Neuronal stem cell (in vitro differentiated cells): ENCODE measurements around the gene ERC2.

Source experiments
- DNase-seq: peaks from one replicate; pipeline ENCODE4 v3.0.0-alpha.2; 2013; ENCODE audit warnings: low spot score
- H2AFZ ChIP-seq: one replicate; pipeline ENCODE4 v1.6.1; 2013; ENCODE audit warnings: mild to moderate bottlenecking, low read length, inconsistent platforms
- H2AK5ac ChIP-seq: 2 replicates; pipeline ENCODE4 v1.6.1; 2013; ENCODE audit warnings: low read depth, mild to moderate bottlenecking, inconsistent platforms, low read length, moderate library complexity, mixed read lengths
- H2BK120ac ChIP-seq: 2 replicates; pipeline ENCODE4 v1.6.1; 2013; ENCODE audit warnings: low read depth, mild to moderate bottlenecking, inconsistent platforms, low read length, moderate library complexity, mixed read lengths
- H2BK12ac ChIP-seq: one replicate; pipeline ENCODE4 v1.6.1; 2013; ENCODE audit warnings: low read length, inconsistent platforms
- H2BK15ac ChIP-seq: 2 replicates; pipeline ENCODE4 v1.6.1; 2013; ENCODE audit warnings: mild to moderate bottlenecking, low read length, inconsistent platforms, mixed read lengths
- H2BK5ac ChIP-seq: one replicate; pipeline ENCODE4 v1.6.1; 2013; ENCODE audit warnings: inconsistent platforms, mild to moderate bottlenecking, low read length, moderate library complexity
- H3K14ac ChIP-seq: one replicate; pipeline ENCODE4 v1.6.1; 2013; ENCODE audit warnings: low read length, inconsistent platforms
- H3K18ac ChIP-seq: 2 replicates; pipeline ENCODE4 v1.6.1; 2013; ENCODE audit warnings: low read length, inconsistent platforms
- H3K23ac ChIP-seq: 2 replicates; pipeline ENCODE4 v1.6.1; 2013; ENCODE audit warnings: low read depth, mild to moderate bottlenecking, mixed read lengths, low read length, inconsistent platforms; ENCODE audit not compliant: poor library complexity
- H3K27ac ChIP-seq: replicated peaks from 3 replicates; pipeline ENCODE4 v1.5.1; 2013; ENCODE audit warnings: low read length, inconsistent platforms
- H3K27me3 ChIP-seq, 3 experiments: 2 replicates each; pipeline ENCODE4 v1.6.1; 2013; ENCODE audit warnings: low read length in 3 of 3, mild to moderate bottlenecking in 2 of 3, inconsistent platforms in 1 of 3, low read depth in 1 of 3, mixed read lengths in 1 of 3, moderate library complexity in 1 of 3; ENCODE audit not compliant: control insufficient read depth in 3 of 3, insufficient read depth in 3 of 3
- H3K36me3 ChIP-seq, 2 donors: replicated peaks in 1 of 2; 2 replicates each; pipeline ENCODE4 v1.6.1; 2013; ENCODE audit warnings: low read length in 2 of 2; ENCODE audit not compliant: control insufficient read depth in 2 of 2, insufficient read depth in 2 of 2
- H3K4ac ChIP-seq: 2 replicates; pipeline ENCODE4 v1.6.1; 2013; ENCODE audit warnings: inconsistent platforms, mild to moderate bottlenecking, low read length, moderate library complexity
- H3K4me1 ChIP-seq, 2 donors: 1 replicate in 1 of 2; 2 replicates in 1 of 2; pipeline ENCODE4 v1.6.1; 2013; ENCODE audit warnings: low read length in 2 of 2, low read depth in 1 of 2; ENCODE audit not compliant: control insufficient read depth in 2 of 2, insufficient read depth in 1 of 2
- H3K4me2 ChIP-seq: one replicate; pipeline ENCODE4 v1.6.1; 2013; ENCODE audit warnings: mild to moderate bottlenecking, low read length, inconsistent platforms; ENCODE audit not compliant: insufficient read depth, poor library complexity, severe bottlenecking
- H3K4me3 ChIP-seq, 2 donors: 2 replicates each; pipeline ENCODE4 v1.5.1; 2013; ENCODE audit warnings: low read length in 2 of 2, mild to moderate bottlenecking in 2 of 2, inconsistent platforms in 1 of 2, moderate library complexity in 1 of 2
- H3K79me1 ChIP-seq: one replicate; pipeline ENCODE4 v1.6.1; 2013; ENCODE audit warnings: low read depth, mild to moderate bottlenecking, inconsistent platforms, low read length, moderate library complexity
- H3K9ac ChIP-seq: one replicate; pipeline ENCODE4 v1.6.1; 2013; ENCODE audit warnings: mild to moderate bottlenecking, low read depth, low read length, inconsistent platforms; ENCODE audit not compliant: poor library complexity
- H3K9me3 ChIP-seq, 2 donors: replicated peaks in 1 of 2; 2 replicates each; pipeline versions ENCODE3 to v1.6.1; 2013; ENCODE audit warnings: low read length in 2 of 2, mild to moderate bottlenecking in 2 of 2, inconsistent platforms in 1 of 2, low read depth in 1 of 2, mixed read lengths in 1 of 2, moderate library complexity in 1 of 2; ENCODE audit not compliant: control insufficient read depth in 2 of 2, insufficient read depth in 1 of 2
- H4K8ac ChIP-seq: one replicate; pipeline ENCODE4 v1.6.1; 2013; ENCODE audit warnings: low read depth, mild to moderate bottlenecking, inconsistent platforms, low read length, moderate library complexity
- H4K91ac ChIP-seq: one replicate; pipeline ENCODE4 v1.6.1; 2013; ENCODE audit warnings: low read length, low read depth, mild to moderate bottlenecking, inconsistent platforms; ENCODE audit not compliant: poor library complexity
- WGBS, 2 donors: extraction: QIAGEN DNeasy Blood & Tissue Kit; methylation state at CpG; one replicate each; pipeline ENCODE4 v1.1.7; 2013; ENCODE audit warnings: missing lambda C conversion rate in 2 of 2, mixed read lengths in 1 of 2; ENCODE audit not compliant: insufficient read length in 2 of 2, insufficient replicate concordance in 1 of 2; ENCODE audit errors: extremely low coverage in 2 of 2; 5-methylcytosine and 5-hydroxymethylcytosine counted together

The ERC2 gene

GRCh38 chr3:56368846-56369245 is 99.4 kb downstream of the ERC2 start:
- H2BK120ac ChIP-seq, result no peak overlapping the region

GRCh38 chr3:56366641-56367162 is 101.6 kb downstream of the ERC2 start:
- Histone ChIP-seq H3K23ac (no peak overlapping the region), H3K4me2 (no peak overlapping the region), H3K27me3 (no peaks in the 10 kb centered on the region), H3K27ac (no peak overlapping the region), H3K14ac (no peak overlapping the region), H2BK120ac (no peak overlapping the region), H4K8ac (no peak overlapping the region), H3K79me1 (no peaks in the 10 kb centered on the region), H3K4ac (no peak overlapping the region), H3K18ac (no peak overlapping the region), H2BK5ac (no peak overlapping the region), H4K91ac (no peak overlapping the region), H3K4me1 (peaks cover 2 to 12% of the 10 kb centered on the region in 2 donors), H3K4me3 (no peak overlapping the region), H3K9ac (no peak overlapping the region), H2BK12ac (no peak overlapping the region), H3K9me3 (no peaks in the 10 kb centered on the region), H2AFZ (no peak overlapping the region), H3K36me3 (no peaks in the 10 kb centered on the region), H2BK15ac (no peak overlapping the region), H2AK5ac (no peak overlapping the region)
- DNase-seq, result no peak
- no CpG with 5 or more reads among the region's 4 CpGs for WGBS, 2 donors

More at GRCh38 chr3:56368846-56369245, 99.4 kb downstream of the ERC2 start:
- Histone ChIP-seq H3K79me1 (no peaks in the 10 kb centered on the region), H3K4me3 (no peak overlapping the region), H2BK15ac (no peak overlapping the region), H3K9me3 (no peaks in the 10 kb centered on the region), H4K91ac (no peak overlapping the region), H3K14ac (no peak overlapping the region), H3K18ac (no peak overlapping the region), H3K36me3 (no peaks in the 10 kb centered on the region), H3K27me3 (no peaks in the 10 kb centered on the region), H2BK5ac (no peak overlapping the region), H3K4ac (no peak overlapping the region), H3K9ac (no peak overlapping the region), H4K8ac (no peak overlapping the region), H2BK12ac (no peak overlapping the region), H3K23ac (no peak overlapping the region), H3K4me1 (peaks cover 2 to 12% of the 10 kb centered on the region in 2 donors), H3K4me2 (no peak overlapping the region), H3K27ac (no peak overlapping the region), H2AK5ac (no peak overlapping the region), H2AFZ (no peak overlapping the region)
- DNase-seq, result no peak
- no CpG with 5 or more reads among the region's 4 CpGs for WGBS, 2 donors

- no peak overlapping the region for H2BK15ac ChIP-seq
- H3K4me2 ChIP-seq, result no peak overlapping the region
- no peaks in the 10 kb centered on the region for H3K27me3 ChIP-seq
- H3K4me1 ChIP-seq, result peaks cover 2 to 8% of the 10 kb centered on the region in 2 donors
- H4K8ac ChIP-seq, result no peak overlapping the region
- no peaks in the 10 kb centered on the region for H3K36me3 ChIP-seq
- no peak for DNase-seq
- no peak overlapping the region for H2BK12ac ChIP-seq
- H2BK5ac ChIP-seq, result no peak overlapping the region
- H3K79me1 ChIP-seq, result no peaks in the 10 kb centered on the region
- H3K9ac ChIP-seq, result no peak overlapping the region
- no peak overlapping the region for H4K91ac ChIP-seq
- H2AFZ ChIP-seq, result no peak overlapping the region
- H3K23ac ChIP-seq, result no peak overlapping the region
- H3K9me3 ChIP-seq, result no peaks in the 10 kb centered on the region
- H3K18ac ChIP-seq, result no peak overlapping the region
- no peak overlapping the region for H2BK120ac ChIP-seq
- no CpG with 5 or more reads among the region's 4 CpGs for WGBS, 2 donors
- H3K14ac ChIP-seq, result no peak overlapping the region
- H3K4me3 ChIP-seq, result no peak overlapping the region
- no peak overlapping the region for H2AK5ac ChIP-seq
- H3K4ac ChIP-seq, result no peak overlapping the region
- no peak overlapping the region for H3K27ac ChIP-seq
Measured at GRCh38 chr3:56365905-56366640, 102.2 kb downstream of the ERC2 start.

- no peak overlapping the region for H4K8ac ChIP-seq
- no peak overlapping the region for H2BK15ac ChIP-seq
- H2BK12ac ChIP-seq, result no peak overlapping the region
- no peak overlapping the region for H2AK5ac ChIP-seq
- no peak overlapping the region for H3K4ac ChIP-seq
- WGBS, 2 donors, result no CpG with 5 or more reads among the region's 3 CpGs
- no peaks in the 10 kb centered on the region for H3K9me3 ChIP-seq
- H3K14ac ChIP-seq, result no peak overlapping the region
- no peak overlapping the region for H3K27ac ChIP-seq
- no peak overlapping the region for H3K4me3 ChIP-seq
- no peak overlapping the region for H2AFZ ChIP-seq
- H3K4me1 ChIP-seq, result peaks cover 2 to 8% of the 10 kb centered on the region in 2 donors
- no peaks in the 10 kb centered on the region for H3K27me3 ChIP-seq
- no peak overlapping the region for H3K9ac ChIP-seq
- no peak overlapping the region for H4K91ac ChIP-seq
- DNase-seq, result no peak
- no peaks in the 10 kb centered on the region for H3K36me3 ChIP-seq
- no peak overlapping the region for H3K18ac ChIP-seq
- no peak overlapping the region for H2BK120ac ChIP-seq
- H2BK5ac ChIP-seq, result no peak overlapping the region
- H3K23ac ChIP-seq, result no peak overlapping the region
- no peak overlapping the region for H3K4me2 ChIP-seq
- no peaks in the 10 kb centered on the region for H3K79me1 ChIP-seq
Measured at GRCh38 chr3:56364665-56365064, 103.6 kb downstream of the ERC2 start.
